Calu3 (cell line): ENCODE measurements around the gene SEPTIN11. TPM values are rescaled to one million over a fixed set of nuclear protein-coding genes. Genes with fewer than 3 reads are reported as not detected.

ENCODE experiments used
- BruUV-seq: library from RNA; stranded (reverse); fragments of 400-500 nt; replicated peaks from 2 replicates; lab custom pipeline; 2021; lab: Mats Ljungman, UMichigan
- CTCF ChIA-PET: fragments of 300-600 bp; sonication (Branson Sonifier 250); formaldehyde crosslinking; loops from one replicate; lab custom pipeline; 2022; ENCODE audit warnings: antibody characterized with exemption; lab: Charles Lee
- DNase-seq: peaks from one replicate; pipeline ENCODE4 v3.0.0; 2022
- H3K27ac Mint-ChIP-seq: one replicate; pipeline ENCODE4 v1.8.0; 2022; ENCODE audit warnings: mixed read lengths; ENCODE audit not compliant: unreplicated experiment
- H3K27me3 Mint-ChIP-seq: one replicate; pipeline ENCODE4 v1.8.0; 2022; ENCODE audit warnings: mixed read lengths; ENCODE audit not compliant: unreplicated experiment
- H3K36me3 Mint-ChIP-seq: one replicate; pipeline ENCODE4 v1.8.0; 2022; ENCODE audit warnings: mild to moderate bottlenecking, moderate library complexity, mixed read lengths; ENCODE audit not compliant: insufficient read depth, unreplicated experiment
- H3K4me1 Mint-ChIP-seq: one replicate; pipeline ENCODE4 v1.8.0; 2022; ENCODE audit warnings: mild to moderate bottlenecking, low read depth, mixed read lengths; ENCODE audit not compliant: unreplicated experiment
- H3K4me3 Mint-ChIP-seq: one replicate; pipeline ENCODE4 v1.8.0; 2022; ENCODE audit warnings: mild to moderate bottlenecking, low read depth, moderate library complexity, mixed read lengths; ENCODE audit not compliant: unreplicated experiment
- H3K9me3 Mint-ChIP-seq: one replicate; pipeline ENCODE4 v1.8.0; 2022; ENCODE audit warnings: low read depth, mixed read lengths; ENCODE audit not compliant: unreplicated experiment
- CTCF ChIP-seq: fragments of 200-600 bp; IDR thresholded peaks from one replicate; pipeline ENCODE4 v1.8.0; 2022; ENCODE audit warnings: antibody characterized with exemption; ENCODE audit not compliant: unreplicated experiment
- intact Hi-C: fragments of 100-400 bp; cut with micrococcal nuclease; formaldehyde crosslinking; loops from one replicate; pipeline ENCODE4 v1.10.0; 2022; ENCODE audit not compliant: unreplicated experiment
- total RNA-seq: library from RNA; stranded (reverse); gene quantifications from 2 replicates; pipeline ENCODE4 v1.2.3, GENCODE V29; 2022

The SEPTIN11 gene
- total RNA-seq, 1 experiment from 2014 or later, result 56.2 TPM

- TF ChIP-seq CTCF, result no peak
- no peaks in the 10 kb centered on the region for H3K4me1 Mint-ChIP-seq
- intact Hi-C loops, result no loop called here
- no peaks in the 10 kb centered on the region for H3K27me3 Mint-ChIP-seq
- BruUV-seq, result no TSS peak
- H3K27ac Mint-ChIP-seq, result no peak overlapping the region
- DNase-seq, result no peak
- H3K9me3 Mint-ChIP-seq, result no peaks in the 10 kb centered on the region
- H3K4me3 Mint-ChIP-seq, result no peak overlapping the region
- CTCF ChIA-PET, result no interaction called here
- H3K36me3 Mint-ChIP-seq, result no peaks in the 10 kb centered on the region
Observed at GRCh38 chr4:76909711-76910110, 39.8 kb upstream of the SEPTIN11 start.

GRCh38 chr4:76920715-76921114, 28.8 kb upstream of the SEPTIN11 start:
- TF ChIP-seq CTCF, result no peak
- H3K36me3 Mint-ChIP-seq, result no peaks in the 10 kb centered on the region

GRCh38 chr4:76923619-76924357, 25.8 kb upstream of the SEPTIN11 start:
- Mint-ChIP-seq H3K4me3 (no peak overlapping the region), H3K36me3 (no peaks in the 10 kb centered on the region), H3K9me3 (no peaks in the 10 kb centered on the region), H3K4me1 (no peaks in the 10 kb centered on the region), H3K27ac (no peak overlapping the region), H3K27me3 (no peaks in the 10 kb centered on the region)
- TF ChIP-seq CTCF, result no peak
- no TSS peak for BruUV-seq
- CTCF ChIA-PET, result interaction anchor here (0.6 kb wide), 1 partner anchor 369 kb away, joined by 5 read pairs; no protein-coding TSS in a partner anchor
- DNase-seq, result no peak
- intact Hi-C loops, result no loop called here

More at GRCh38 chr4:76920715-76921114, 28.8 kb upstream of the SEPTIN11 start:
- Mint-ChIP-seq H3K4me1 (no peaks in the 10 kb centered on the region), H3K27me3 (no peaks in the 10 kb centered on the region), H3K27ac (no peak overlapping the region), H3K4me3 (no peak overlapping the region), H3K9me3 (no peaks in the 10 kb centered on the region)
- DNase-seq, result no peak
- intact Hi-C loops, result no loop called here
- CTCF ChIA-PET, result no interaction called here
- no TSS peak for BruUV-seq

GRCh38 chr4:76926841-76927240, 22.7 kb upstream of the SEPTIN11 start:
- intact Hi-C loops, result no loop called here
- no peaks in the 10 kb centered on the region for H3K27me3 Mint-ChIP-seq
- no peak overlapping the region for H3K4me3 Mint-ChIP-seq
- no peak for DNase-seq
- H3K27ac Mint-ChIP-seq, result no peak overlapping the region
- no peaks in the 10 kb centered on the region for H3K36me3 Mint-ChIP-seq
- no peak for TF ChIP-seq CTCF
- CTCF ChIA-PET, result no interaction called here
- peaks cover 7% of the 10 kb centered on the region for H3K4me1 Mint-ChIP-seq
- no peaks in the 10 kb centered on the region for H3K9me3 Mint-ChIP-seq
- no TSS peak for BruUV-seq
